ENCODE measurements around the gene KIAA1671.

The KIAA1671 gene

DNA sequence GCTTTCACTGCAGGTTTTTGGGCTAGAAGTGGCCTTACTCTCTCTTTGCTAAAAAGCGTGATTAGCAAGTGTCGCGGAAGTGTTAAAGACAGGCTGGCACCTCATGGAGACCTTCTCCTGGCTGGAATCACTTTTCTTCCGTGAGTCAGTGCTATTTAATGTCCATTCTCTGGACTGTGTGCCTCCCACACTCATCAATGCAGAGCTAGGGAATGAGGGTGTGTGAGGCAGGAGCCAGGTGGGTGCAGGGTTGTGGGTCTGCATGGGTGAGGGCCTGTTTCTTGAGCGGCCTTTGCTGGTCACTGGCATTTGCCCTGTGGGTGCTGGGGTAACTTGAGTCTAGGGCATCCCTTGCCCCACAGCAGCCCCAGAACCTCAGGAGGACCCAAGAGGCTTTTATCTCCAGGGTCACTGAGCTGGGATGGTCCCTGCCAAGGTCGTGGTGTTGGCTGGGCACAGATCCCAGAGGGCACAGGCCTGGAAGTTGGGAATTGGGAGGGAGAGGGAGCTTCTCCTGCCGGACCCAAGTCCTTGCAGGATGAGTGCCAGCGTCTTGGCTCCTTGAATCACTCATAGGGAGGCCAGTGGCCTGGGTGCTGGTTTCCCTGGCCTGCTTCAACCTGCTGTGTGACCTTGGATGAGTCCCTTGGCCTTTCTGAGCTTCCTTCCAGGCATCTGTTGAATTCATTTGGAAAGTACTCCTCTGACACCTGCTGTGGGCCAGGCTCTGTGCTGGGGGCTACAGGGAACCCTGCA is 30.0 kb downstream of the KIAA1671 start:
- no peak for DNase-seq

- no peak for DNase-seq
Observed at GRCh38 chr22:24983151-24983550, 30.6 kb downstream of the KIAA1671 start.

GRCh38 chr22:24984122-24984521 is 31.6 kb downstream of the KIAA1671 start:
- no peak for DNase-seq

- DNase-seq = no peak
Observed at GRCh38 chr22:24985826-24986214, 33.3 kb downstream of the KIAA1671 start.

DNA sequence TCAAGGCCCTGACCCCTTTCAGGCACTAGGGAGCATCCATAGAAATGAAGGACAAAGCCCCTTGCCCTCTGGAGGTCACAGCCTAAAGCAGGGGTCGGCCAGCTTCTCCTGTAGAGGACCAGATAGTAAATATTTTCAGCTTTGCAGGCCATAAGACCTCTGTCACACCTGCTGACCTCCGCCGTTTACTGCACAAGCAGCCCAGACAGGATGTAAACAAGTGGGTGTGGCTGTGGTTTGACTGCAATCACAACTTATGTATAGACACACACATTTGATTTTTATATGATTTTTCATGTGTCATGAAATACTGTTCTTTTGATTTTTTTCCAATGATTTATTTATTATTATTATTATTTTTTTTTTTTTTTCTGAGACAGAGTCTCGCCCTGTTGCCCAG is 34.3 kb downstream of the KIAA1671 start:
- no peak for DNase-seq

- DNase-seq = no peak
Observed at GRCh38 chr22:24989135-24989534, 36.6 kb downstream of the KIAA1671 start.

DNA sequence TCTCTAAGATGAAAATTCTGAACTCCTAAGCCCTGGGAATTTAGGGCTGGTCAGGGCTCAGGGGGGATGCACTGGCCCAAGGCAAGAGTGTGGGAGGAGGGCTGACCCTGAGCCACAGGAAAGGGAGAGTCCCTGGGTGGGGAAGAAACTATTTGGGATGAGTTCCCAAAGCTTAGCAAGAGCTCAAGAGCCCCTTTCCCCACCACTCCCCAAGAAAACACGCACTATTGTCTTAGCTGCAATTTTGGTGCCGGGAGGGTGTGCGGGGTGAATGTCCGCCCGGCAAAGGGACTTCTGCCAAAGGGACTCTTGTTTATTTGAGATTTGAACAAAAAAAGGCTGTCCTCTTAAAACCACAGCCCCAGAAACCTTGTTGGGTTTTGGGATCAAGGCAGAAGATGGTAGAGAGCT is 37.0 kb downstream of the KIAA1671 start:
- DNase-seq = no peak

GRCh38 chr22:24990344-24990905 is 37.9 kb downstream of the KIAA1671 start:
- DNase-seq = no peak

GRCh38 chr22:24992946-24993345 is 40.4 kb downstream of the KIAA1671 start:
- no peak for DNase-seq

GRCh38 chr22:24994070-24994763 is 41.7 kb downstream of the KIAA1671 start:
- no peak for DNase-seq

GRCh38 chr22:24995649-24996180 is 43.2 kb downstream of the KIAA1671 start:
- DNase-seq = no peak

- DNase-seq = no peak
Observed at GRCh38 chr22:24996420-24996952, 44.0 kb downstream of the KIAA1671 start.

- no peak for DNase-seq
Observed at GRCh38 chr22:24997023-24997422, 44.5 kb downstream of the KIAA1671 start.

DNA sequence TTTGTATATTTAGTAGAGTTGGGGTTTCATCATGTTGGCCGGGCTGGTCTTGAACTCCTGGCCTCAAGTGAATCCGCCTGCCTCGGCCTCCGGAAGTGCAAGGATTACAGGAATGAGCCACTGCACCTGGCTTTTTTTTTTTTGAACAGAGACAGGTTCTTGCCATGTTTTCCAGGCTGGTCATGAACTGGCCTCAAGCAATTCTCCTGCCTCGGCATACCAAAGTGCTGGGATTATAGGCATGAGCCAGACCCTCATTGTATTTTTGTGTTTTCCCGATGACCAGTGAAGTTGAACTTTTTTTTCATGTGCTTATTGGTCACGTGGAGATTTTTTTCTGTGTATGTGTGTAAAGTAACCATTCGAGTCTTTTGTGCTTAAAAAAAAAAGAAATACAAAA is 48.2 kb downstream of the KIAA1671 start:
- no peak for DNase-seq

- DNase-seq = no peak
Observed at GRCh38 chr22:25002241-25002985, 49.9 kb downstream of the KIAA1671 start.

GRCh38 chr22:25006354-25006753 is 53.8 kb downstream of the KIAA1671 start:
- DNase-seq = no peak

GRCh38 chr22:25007444-25008106 is 55.1 kb downstream of the KIAA1671 start:
- DNase-seq = no peak

DNA sequence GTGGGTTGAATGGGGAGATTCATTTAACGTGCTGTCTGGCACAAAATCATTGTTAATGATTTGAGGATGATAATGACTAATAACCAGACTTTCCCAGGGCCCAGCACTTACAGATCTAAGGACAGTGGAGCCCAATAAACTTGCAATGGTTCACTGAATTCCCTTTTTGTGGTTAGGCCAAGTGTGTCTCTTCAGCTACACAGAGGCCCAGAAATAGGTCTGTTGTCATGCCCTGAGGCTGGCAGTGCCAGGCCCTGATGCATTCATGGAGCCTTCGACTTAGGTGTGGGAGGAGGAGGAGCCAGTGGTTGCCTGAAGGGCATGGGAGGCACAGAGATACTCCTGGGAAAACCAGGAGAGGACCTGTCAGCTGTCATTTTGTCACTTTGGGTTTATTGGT is 56.1 kb downstream of the KIAA1671 start:
- DNase-seq = no peak

DNA sequence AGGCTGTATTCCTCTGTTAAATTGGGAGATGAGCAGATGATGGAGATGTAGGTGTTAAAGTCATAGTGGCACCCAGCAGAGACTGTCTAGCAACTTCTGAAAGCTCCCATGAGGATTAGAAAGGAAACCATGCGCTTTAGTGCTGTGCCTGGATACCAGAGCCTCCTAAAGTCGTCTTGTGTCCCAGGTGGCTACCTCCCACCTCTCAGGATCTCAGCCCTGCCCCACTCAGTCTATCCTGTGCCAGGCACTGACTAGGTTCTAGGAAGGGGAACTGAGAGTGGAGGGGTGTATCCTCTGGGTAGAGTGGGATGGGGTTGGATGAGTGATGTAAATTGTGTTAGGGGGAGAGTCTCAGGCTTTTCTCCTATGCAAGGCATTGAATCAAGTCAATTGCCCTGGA is 60.2 kb downstream of the KIAA1671 start:
- no peak for DNase-seq

GRCh38 chr22:25013607-25014006 is 61.1 kb downstream of the KIAA1671 start:
- DNase-seq = no peak

GRCh38 chr22:25014896-25015755 is 62.6 kb downstream of the KIAA1671 start:
- DNase-seq = no peak

All from effector CD8-positive, alpha-beta T cell (primary cell).